Measurements from ENCODE around the gene ZSCAN22. TPM values are rescaled to one million over a fixed set of nuclear protein-coding genes. Genes with fewer than 3 reads are reported as not detected.

The ZSCAN22 gene
- total RNA-seq, 1 experiment from 2014 or later, result 4.6 TPM

- TF ChIP-seq POLR2AphosphoS5 (IDR thresholded peaks at IDR 0.05; ENCODE audit: low read depth, low read length), result peak; percentile 86
- TF ChIP-seq SP1 (IDR thresholded peaks at IDR 0.05; ENCODE audit: low read depth), result peak; percentile 71
- TF ChIP-seq SRF (IDR thresholded peaks at IDR 0.05; ENCODE audit: low read depth), result no peak
- TF ChIP-seq EZH2phosphoT487 (IDR thresholded peaks at IDR 0.05; ENCODE audit: borderline replicate concordance), result no peak
- no peak; the same call in 1 of the 2 replicates for TF ChIP-seq ZFX (IDR thresholded peaks at IDR 0.05)
- no peak for TF ChIP-seq JUND (IDR thresholded peaks at IDR 0.05)
Observed at GRCh38 chr19:58305065-58305931, 21.5 kb upstream of the ZSCAN22 start, which contains the start of gene ERVK3-1 (continued).

- RAD21 ChIA-PET (ENCODE audit: low non-redundant PET in 1 of 2, low total read pairs in 2 of 2, uncharacterized antibody in 2 of 2, unreplicated experiment in 2 of 2), result no interaction called here
- DNase-seq (ENCODE audit: low read depth, low spot score) (no peak), ATAC-seq (no peak)
- Histone ChIP-seq H3K36me3 (ENCODE audit: control insufficient read depth in 1 of 2, insufficient read depth in 2 of 2, low read length in 2 of 2) (peaks cover 12 to 37% of the 10 kb centered on the region in 2 experiments), H3K4me3 (replicated peaks in 1 of 2; ENCODE audit: low read depth in 1 of 2, low read length in 2 of 2) (peak overlapping the region; percentile 92 to 93), H3K9me2 (ENCODE audit: insufficient read depth) (no peaks in the 10 kb centered on the region), H3K9ac (ENCODE audit: low read length) (peak overlapping the region; percentile 73), H4K20me1 (ENCODE audit: insufficient read depth) (no peaks in the 10 kb centered on the region), H3K4me2 (ENCODE audit: low read length) (peak overlapping the region; percentile 80), H2AFZ (ENCODE audit: low read depth, low read length, poor library complexity, severe bottlenecking) (no peak overlapping the region), H3K4me1 (ENCODE audit: control insufficient read depth in 1 of 2, insufficient read depth in 2 of 2, low read length in 2 of 2) (peaks cover 5 to 15% of the 10 kb centered on the region in 2 experiments; a peak in 3 of 4 replicates), H3K9me3 (ENCODE audit: control insufficient read depth in 1 of 2, insufficient read depth in 1 of 2, low read depth in 1 of 2, low read length in 2 of 2) (no peaks in the 10 kb centered on the region; a peak in 1 of 4 replicates), H3K27me3 (ENCODE audit: insufficient read depth, low read length) (no peaks in the 10 kb centered on the region), H3K79me2 (ENCODE audit: insufficient read depth, low read length) (peaks cover 40% of the 10 kb centered on the region), H3K27ac (ENCODE audit: low read depth, low read length) (peak overlapping the region; percentile 74)
- POLR2A ChIA-PET, result interaction anchor here (1.3 kb wide), 2 partner anchors 21 to 57 kb away, joined by 3 read pairs; partner anchors contain the start of genes ZNF497 and ZSCAN22
- no TSS peak for BruUV-seq (replicated peaks)
- intact Hi-C loops (cut with micrococcal nuclease), result loop anchor here (1.0 to 5.0 kb wide), 2 partner anchors 20 to 79 kb away; partner anchors contain the start of genes ZNF544 and ZSCAN22
- CTCF ChIA-PET, result no interaction called here
- TF ChIP-seq JUND (IDR thresholded peaks at IDR 0.05) (no peak), ELF1 (IDR thresholded peaks at IDR 0.05; ENCODE audit: borderline replicate concordance, low read depth) (no peak), ZFX (IDR thresholded peaks at IDR 0.05) (no peak), POLR2AphosphoS5 (IDR thresholded peaks at IDR 0.05; ENCODE audit: low read depth, low read length) (no peak), RAD21 (IDR thresholded peaks at IDR 0.05; ENCODE audit: low read depth) (no peak), POLR2A (IDR thresholded peaks at IDR 0.05; ENCODE audit: borderline replicate concordance, extremely low read depth, insufficient read depth, insufficient read length) (no peak), ATF3 (IDR thresholded peaks at IDR 0.05) (no peak), TCF7L2 (IDR thresholded peaks at IDR 0.05; ENCODE audit: borderline replicate concordance, extremely low read depth, insufficient read depth, insufficient read length) (no peak), MAX (IDR thresholded peaks at IDR 0.05) (no peak), CBX3 (IDR thresholded peaks at IDR 0.05; ENCODE audit: low read depth) (no peak), FOSL1 (IDR thresholded peaks at IDR 0.05; ENCODE audit: low read depth) (no peak), EGR1 (IDR thresholded peaks at IDR 0.05; ENCODE audit: low read depth) (no peak), CTCF (IDR thresholded peaks at IDR 0.05 in 2 of 3, conservative IDR thresholded peaks at IDR 0.05 in 1 of 3; ENCODE audit: borderline replicate concordance in 1 of 3, insufficient read depth in 1 of 3, low read depth in 2 of 3, low read length in 2 of 3) (no peak), SP1 (IDR thresholded peaks at IDR 0.05; ENCODE audit: low read depth) (no peak), ZBTB33 (IDR thresholded peaks at IDR 0.05; ENCODE audit: extremely low read depth, insufficient replicate concordance, low read length) (no peak)
Observed at GRCh38 chr19:58305932-58306323, 20.9 kb upstream of the ZSCAN22 start.
